Measurements from ENCODE around the gene CSNK1E.

- no peak for TF ChIP-seq NR2C2 (CRISPR knock-in tag; IDR thresholded peaks at IDR 0.05)
- TF ChIP-seq NR2C2 (tag; IDR thresholded peaks at IDR 0.05), result no peak
- TF ChIP-seq YY1 (IDR thresholded peaks at IDR 0.05; ENCODE audit: borderline replicate concordance in 1 of 3, control insufficient read depth in 1 of 3, extremely low read depth in 1 of 3, insufficient read depth in 3 of 3, insufficient read length in 1 of 3, insufficient replicate concordance in 2 of 3, low read depth in 1 of 3, low read length in 2 of 3), result no peak
- no peak for TF ChIP-seq CTCF (IDR thresholded peaks at IDR 0.05 in 2 of 3, conservative IDR thresholded peaks at IDR 0.05 in 1 of 3; ENCODE audit: insufficient read depth in 2 of 3, low read depth in 1 of 3, low read length in 3 of 3)
- TF ChIP-seq DPF2 (IDR thresholded peaks at IDR 0.05), result no peak
- no peak for TF ChIP-seq NFIC (IDR thresholded peaks at IDR 0.05)
- TF ChIP-seq ZNF318 (IDR thresholded peaks at IDR 0.05; ENCODE audit: borderline replicate concordance in 1 of 2, low read depth in 1 of 2), result no peak
- TF ChIP-seq PRDM10 (IDR thresholded peaks at IDR 0.05; ENCODE audit: partially characterized antibody), result no peak
- no peak for TF ChIP-seq CGGBP1 (CRISPR knock-in tag; IDR thresholded peaks at IDR 0.05)
- no peak for TF ChIP-seq SLC30A9 (CRISPR knock-in tag; IDR thresholded peaks at IDR 0.05)
- TF ChIP-seq CHAMP1 (IDR thresholded peaks at IDR 0.05), result no peak
- TF ChIP-seq ZNF324 (CRISPR knock-in tag; IDR thresholded peaks at IDR 0.05), result no peak
Measured at GRCh38 chr22:38350444-38351359, 33.5 kb upstream of the CSNK1E start.
